Lower leg skin (tissue), 4 donors: ENCODE data around the gene PDXP. TPM values are rescaled to one million over a fixed set of nuclear protein-coding genes. Genes with fewer than 3 reads are reported as not detected.
"Not testable (repeated sequence)": the region's sequence is repeated elsewhere in the genome, so short reads cannot be mapped to it uniquely, and the experiment has no call there.

Experiments used
- DNase-seq, 2 donors: peaks; one replicate each; pipeline ENCODE4 v3.0.0-alpha.2; 2019; ENCODE audit warnings: low spot score in 2 of 2
- H3K4me3 ChIP-seq: fragments of 200-600 bp; sonication (generic); 2 replicates; pipeline ENCODE4 v1.5.1; 2017; ENCODE audit warnings: mild to moderate bottlenecking, low read depth; ENCODE audit not compliant: poor library complexity, severe bottlenecking
- CTCF ChIP-seq, 3 donors: fragments of 450-650 bp; IDR thresholded peaks; one replicate each; pipeline ENCODE4 v1.5.1; 2016; ENCODE audit warnings: antibody characterized with exemption in 3 of 3, mild to moderate bottlenecking in 3 of 3, moderate library complexity in 2 of 3
- POLR2A ChIP-seq, 2 donors: fragments of 450-650 bp; IDR thresholded peaks; one replicate each; pipeline ENCODE4 v1.6.1; 2016 to 2017; ENCODE audit warnings: antibody characterized with exemption in 2 of 2, mild to moderate bottlenecking in 1 of 2, moderate library complexity in 1 of 2
- WGBS, 2 donors: methylation state at CpG; one replicate each; pipeline ENCODE4 v1.1.5; 2018; 5-methylcytosine and 5-hydroxymethylcytosine counted together
- intact Hi-C: fragments of 100-400 bp; cut with DNase I; formaldehyde crosslinking; loops from one replicate; pipeline ENCODE4 v1.15.0; 2023; ENCODE audit warnings: low total_unique reads
- total RNA-seq, 4 donors: library from RNA; depleted of rRNA; stranded (reverse); fragments of >200 nt; gene quantifications; one replicate each; pipeline ENCODE4 v1.1.0, GENCODE V29; 2016

The PDXP gene
- total RNA-seq, result 1 to 10 TPM; 1.8 to 4.6 (median 3.2) TPM

DNA sequence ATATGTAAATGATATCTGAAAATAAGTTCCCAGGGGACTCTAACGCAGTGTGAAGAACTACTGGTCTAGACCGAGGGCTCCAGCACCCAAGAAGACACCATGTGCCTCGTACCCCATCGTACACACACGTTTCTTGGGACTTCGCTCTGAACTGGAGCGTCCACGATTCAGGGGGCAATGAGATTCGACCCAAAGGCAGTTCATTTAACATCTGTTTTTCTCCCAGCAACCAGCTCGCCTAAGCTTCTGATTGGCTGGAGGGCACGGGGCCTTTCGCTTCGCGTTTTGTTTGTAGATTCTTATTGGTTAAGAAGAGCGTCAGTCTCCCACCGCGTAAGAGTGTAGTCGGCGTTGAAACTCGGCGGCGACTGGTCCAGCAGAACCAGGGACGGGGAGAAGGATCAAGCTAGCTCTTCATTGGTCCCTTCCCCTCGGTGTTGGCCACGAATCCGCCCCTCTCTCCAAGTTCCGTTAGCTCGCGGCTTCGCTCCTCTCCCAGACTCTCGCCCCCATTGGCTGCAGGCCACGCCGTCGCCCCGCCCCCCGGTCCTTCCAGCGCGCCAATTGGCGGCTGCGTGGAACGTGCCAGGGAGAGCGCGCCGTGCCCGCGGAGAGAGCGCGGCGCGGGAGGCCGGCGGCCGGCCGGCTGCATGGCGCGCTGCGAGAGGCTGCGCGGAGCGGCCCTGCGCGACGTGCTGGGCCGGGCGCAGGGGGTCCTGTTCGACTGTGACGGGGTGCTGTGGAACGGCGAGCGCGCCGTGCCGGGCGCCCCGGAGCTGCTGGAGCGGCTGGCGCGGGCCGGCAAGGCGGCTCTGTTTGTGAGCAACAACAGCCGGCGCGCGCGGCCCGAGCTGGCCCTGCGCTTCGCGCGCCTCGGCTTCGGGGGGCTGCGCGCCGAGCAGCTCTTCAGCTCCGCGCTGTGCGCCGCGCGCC is at the start of gene PDXP:
Gene PDXP (plus strand): TSS at position 591 of the 933 bp plus-strand sequence. CDS start 60 bp downstream, at position 651.
- intact Hi-C loops, result no loop called here
- H3K4me3 ChIP-seq, result peak within 1 kb of the TSS; percentile 49
- 0 to 1% methylated on average over 26 to 62 of the region's 101 CpGs for WGBS, 2 donors
- peak; percentile 99 to 100 for DNase-seq
- TF ChIP-seq POLR2A (IDR thresholded peaks at IDR 0.05) (no peak), CTCF (IDR thresholded peaks at IDR 0.05) (no peak)

GRCh38 chr22:37609240-37610152 is 49.0 kb upstream of the PDXP start:
- intact Hi-C loops, result no loop called here
- no peak for DNase-seq
- WGBS, 2 donors, result 15 to 18% methylated on average over 21 to 24 of the region's 26 CpGs
- peak overlapping the region; percentile 55 for H3K4me3 ChIP-seq
- TF ChIP-seq CTCF (IDR thresholded peaks at IDR 0.05), result no peak
- no peak for TF ChIP-seq POLR2A (IDR thresholded peaks at IDR 0.05)

- H3K4me3 ChIP-seq, intact Hi-C loops, DNase-seq: not testable (repeated sequence)
- WGBS, 2 donors, result 79 to 84% methylated on average over 3 of the region's 3 CpGs
Observed at GRCh38 chr22:37610153-37610475, 48.4 kb upstream of the PDXP start.

- TF ChIP-seq POLR2A (IDR thresholded peaks at IDR 0.05) (no peak), CTCF (IDR thresholded peaks at IDR 0.05) (no peak)
- WGBS, 2 donors, result 74 to 80% methylated on average over 15 of the region's 15 CpGs
- DNase-seq, result no peak
- intact Hi-C loops, result no loop called here
- no peak overlapping the region for H3K4me3 ChIP-seq
Observed at GRCh38 chr22:37610480-37611129, 47.9 kb upstream of the PDXP start.

DNA sequence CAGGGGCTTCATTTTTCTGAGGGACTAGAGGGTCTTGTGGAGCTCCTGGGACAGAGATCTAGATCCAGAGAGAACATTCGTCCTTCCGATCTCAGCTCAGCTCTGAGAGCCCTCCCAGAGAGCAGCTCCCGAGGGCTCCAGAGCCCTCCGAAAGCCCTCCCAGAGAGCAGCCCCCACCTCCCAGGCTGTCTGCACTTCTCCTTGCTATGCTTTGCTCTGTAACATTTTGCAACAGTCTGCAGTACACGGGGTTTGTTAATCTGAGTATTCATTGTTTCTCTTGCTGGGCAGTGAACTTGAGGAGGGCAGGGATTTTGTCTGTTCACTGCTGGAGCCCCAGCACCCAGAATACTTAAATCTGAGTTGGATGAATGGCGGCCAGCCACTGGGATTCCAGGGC is 47.3 kb upstream of the PDXP start:
- H3K4me3 ChIP-seq, result no peak overlapping the region
- WGBS, 2 donors, result 66 to 83% methylated on average over 6 of the region's 6 CpGs
- TF ChIP-seq POLR2A (IDR thresholded peaks at IDR 0.05), result no peak
- no peak for TF ChIP-seq CTCF (IDR thresholded peaks at IDR 0.05)
- DNase-seq, result no peak
- intact Hi-C loops, result no loop called here
